Stimulated activated CD8-positive, alpha-beta memory T cell treated with anti-CD3 and anti-CD28 coated beads, Interleukin-12 subunit alpha, Interleukin-12 subunit beta, amount 100 ng/mL, for 1 hour (primary cell): Measurements from ENCODE around the gene CHEK2.
"Not testable (repeated sequence)": the region's sequence is repeated elsewhere in the genome, so short reads cannot be mapped to it uniquely, and the experiment has no call there.

Experiments used
- DNase-seq: peaks from one replicate; pipeline ENCODE4 v3.0.0-alpha.2; 2020; ENCODE audit warnings: low read depth

The CHEK2 gene

DNA sequence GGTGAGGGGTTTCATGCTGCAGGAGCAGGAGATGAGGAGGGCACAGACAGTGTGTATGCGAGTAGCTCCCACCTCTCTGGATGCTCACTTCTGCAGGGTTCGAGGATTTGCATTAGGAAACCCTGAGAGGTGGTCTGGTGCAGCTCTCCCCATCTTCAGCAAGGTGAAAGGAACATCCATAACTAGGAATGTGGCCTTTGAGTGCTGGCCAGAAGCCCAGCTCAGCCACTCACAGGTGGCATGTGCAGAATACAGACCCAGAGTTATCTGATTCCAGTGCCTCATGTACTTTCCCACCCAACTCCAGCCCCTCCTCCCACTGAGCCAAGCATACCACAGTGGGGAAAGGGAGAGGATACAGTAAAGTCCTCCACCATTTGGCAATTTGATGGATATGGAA is 51.8 kb downstream of the CHEK2 start:
- DNase-seq: not testable (repeated sequence)

DNA sequence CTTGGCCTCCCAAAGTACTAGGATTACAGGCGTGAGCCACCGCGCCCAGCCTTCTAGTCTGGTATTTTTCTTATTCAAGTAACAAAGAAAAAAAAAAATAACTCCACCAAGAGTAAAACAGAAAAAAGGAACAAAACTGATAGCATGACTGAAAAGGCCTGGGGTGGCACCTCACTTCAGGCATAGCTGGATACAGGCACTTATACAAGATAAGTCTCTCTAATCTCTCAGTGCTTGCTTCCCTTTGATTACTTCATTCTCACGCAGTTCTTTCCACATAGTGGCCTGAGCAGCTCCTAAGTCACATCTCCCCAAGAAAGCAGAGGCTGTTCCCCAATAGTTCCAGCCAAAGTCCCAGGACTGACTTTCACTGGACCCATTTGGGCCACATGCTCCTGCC is 58.7 kb downstream of the CHEK2 start:
- DNase-seq: not testable (repeated sequence)

DNA sequence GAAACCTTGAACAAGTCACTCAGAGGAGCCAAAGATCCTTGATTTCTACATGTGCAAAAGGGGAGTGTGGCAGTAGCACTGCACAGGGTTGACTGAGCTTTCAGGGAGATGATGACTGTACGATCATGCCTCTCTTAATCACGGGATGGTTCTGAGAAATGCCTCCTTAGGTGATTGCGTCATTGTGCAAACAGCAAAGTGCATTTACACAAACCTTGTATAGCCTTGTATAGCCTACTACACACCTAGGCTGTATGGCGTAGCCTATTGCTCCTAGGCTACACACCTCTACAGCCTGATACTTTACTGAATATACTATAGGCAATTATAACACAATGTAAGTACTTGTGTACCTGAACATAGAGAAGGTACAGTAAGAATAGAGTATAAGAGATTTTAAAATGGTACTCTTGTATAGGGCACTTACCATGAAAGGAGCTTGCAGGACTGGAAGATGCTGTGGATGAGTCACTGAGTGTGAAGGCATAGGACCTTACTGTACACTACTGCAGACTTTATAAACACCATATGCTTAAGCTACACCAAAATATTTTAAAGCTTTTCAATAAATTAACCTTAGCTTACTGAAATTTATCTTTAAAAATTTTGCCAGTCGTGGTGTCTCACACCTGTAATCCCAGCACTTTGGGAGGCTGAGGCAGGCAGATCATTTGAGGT is 60.7 kb downstream of the CHEK2 start:
- not testable (repeated sequence) for DNase-seq

DNA sequence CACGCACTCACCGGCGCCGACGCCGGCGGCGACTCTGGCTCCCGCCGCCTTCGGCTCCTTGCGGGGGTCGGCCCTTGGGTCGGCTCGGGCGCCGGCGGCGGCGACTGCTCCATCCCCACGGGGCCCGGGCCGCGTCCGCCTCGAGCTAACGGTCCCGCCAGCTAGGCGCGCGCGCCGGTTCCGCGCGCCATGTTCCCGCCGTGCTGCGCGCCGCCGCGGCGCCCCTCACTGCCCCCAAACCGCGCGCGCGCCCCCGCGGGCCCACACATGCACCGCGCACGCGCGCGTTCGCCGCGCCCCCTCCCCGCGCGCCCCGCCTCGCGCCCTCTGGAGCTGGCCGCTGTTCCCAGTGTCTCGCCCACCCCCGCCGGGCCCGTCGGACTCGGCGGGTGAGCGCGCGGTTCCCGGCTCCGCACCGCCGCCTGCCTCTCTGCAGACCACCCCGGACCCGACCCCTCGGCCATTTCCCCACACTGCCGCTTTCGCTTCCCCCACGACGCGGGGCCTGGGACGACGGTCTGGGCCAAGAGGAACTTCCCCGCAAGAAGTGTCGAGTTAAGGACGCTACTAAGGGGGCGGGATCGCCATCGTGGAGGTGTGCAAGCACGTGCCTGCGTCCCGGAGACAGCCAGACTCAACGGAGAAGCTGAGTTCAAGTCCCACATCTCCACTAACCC is 61.9 kb downstream of the CHEK2 start, which contains the start of gene TTC28:
Gene TTC28 (minus strand): TSS at position 230 of the 677 bp plus-strand sequence. CDS start 117 bp downstream, at position 113.
- DNase-seq: not testable (repeated sequence)

DNA sequence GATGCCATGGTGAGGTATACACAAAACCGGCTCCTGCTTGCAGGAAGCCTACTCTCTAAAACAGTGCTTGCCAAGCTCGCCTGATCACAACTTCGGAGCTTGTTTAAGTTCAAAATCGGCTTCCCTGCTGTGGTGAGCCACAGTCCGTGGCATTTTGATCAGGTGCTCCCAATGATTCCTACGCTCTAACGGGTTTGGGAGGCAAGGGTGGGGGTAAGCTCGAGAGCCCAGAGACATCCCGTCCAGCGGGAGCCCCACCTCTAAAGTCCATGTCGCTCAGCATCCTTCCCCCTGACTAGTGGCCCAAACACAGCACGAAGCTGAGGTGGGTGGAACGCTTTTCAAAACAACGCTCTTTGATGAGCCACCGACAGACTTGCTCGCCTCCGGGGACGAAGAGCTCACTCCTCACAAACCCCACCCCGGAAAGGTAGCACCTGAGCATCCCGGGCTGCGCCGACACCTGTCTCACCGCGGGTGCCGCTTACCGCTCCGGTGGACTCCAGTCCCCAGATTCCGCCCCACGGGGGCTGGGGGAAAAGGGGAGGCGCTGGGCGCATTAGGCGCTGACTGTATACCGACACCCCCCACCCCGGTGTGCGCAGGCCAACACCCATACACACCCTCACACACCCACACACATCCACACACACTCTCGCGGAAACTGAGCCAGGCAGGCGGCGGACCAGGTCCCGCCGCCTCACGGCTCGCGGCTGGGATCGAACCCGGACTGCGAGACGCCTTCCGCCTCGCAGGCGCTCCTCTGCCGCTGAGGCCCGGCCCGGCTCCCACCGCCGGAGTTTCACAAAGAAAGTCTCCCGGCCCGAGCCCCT is 62.6 kb downstream of the CHEK2 start:
- DNase-seq: not testable (repeated sequence)

DNA sequence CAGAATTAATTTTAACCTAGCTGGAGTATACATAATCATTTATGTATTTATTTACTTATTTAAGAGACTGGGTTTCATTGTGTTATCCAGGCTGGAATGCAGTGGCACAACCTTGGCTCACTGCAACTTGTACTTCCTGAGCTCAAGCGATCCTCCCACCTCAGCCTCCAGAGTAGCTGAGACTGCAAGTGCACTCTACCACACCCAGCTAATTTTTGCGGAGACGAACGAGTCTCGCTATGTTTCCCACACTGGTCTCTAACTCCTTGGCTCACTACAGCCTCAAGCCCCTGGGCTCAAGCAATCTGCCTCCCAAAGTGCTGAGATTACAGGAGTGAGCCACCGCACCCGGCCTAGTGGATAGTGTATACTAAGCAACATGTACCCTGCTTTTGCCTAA is 63.5 kb downstream of the CHEK2 start:
- not testable (repeated sequence) for DNase-seq

DNA sequence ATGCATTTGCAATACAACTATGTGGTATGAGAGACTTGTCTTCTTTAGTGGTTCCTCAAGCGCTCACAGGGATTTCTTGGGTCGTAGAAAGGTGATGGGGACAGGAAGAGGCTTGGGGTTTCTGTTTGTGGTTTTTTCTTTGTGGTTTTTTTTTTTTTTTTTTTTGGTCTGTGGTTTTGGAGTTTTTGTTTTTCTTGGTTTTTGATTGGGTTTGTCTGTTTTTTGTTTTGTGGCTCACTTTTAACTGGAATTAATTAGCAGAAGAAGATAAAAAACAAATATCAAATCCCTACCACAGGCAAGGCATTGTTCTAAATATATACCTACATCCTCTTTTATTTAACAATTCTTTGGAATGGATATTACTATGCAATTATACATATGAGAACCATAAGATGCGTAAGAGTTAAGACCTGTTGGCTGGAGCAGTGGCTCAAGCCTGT is 67.5 kb downstream of the CHEK2 start:
- no peak for DNase-seq

DNA sequence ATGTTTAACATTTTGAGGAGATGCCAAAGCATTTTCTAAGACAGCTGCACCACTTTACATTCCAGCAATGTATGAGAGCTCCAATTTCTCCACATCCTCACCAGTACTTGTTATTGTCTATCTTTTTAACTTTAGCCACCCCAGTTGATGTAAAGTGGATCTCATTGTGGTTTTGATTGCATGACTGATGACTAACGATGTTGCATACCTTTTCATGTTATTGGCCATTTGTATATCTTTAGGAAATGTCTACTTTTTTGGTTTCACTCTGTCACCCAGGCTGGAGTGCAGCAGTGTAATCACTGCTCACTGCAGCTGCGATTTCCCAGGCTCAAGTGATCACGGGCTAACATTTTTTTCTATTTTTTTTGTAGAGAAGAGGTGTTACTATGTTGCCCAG is 70.9 kb downstream of the CHEK2 start:
- DNase-seq: no peak

DNA sequence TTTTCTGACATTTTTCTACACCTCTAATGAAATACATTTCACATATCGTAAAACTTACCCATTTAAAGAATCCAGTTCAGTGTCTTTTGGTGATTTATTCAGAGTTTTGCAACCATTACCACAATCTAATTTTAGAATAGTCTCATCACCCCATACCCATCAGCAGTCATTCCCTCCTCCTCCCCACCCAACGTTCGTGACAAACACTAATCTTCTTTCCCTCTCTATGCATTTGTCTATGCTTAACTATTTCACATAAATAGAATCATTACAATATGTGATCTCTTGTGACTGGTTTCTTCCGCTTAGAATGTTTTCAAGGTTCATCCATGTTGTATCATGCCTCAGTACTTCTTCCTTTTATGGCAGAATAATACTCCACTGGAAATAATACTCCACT is 71.5 kb downstream of the CHEK2 start:
- DNase-seq: no peak

DNA sequence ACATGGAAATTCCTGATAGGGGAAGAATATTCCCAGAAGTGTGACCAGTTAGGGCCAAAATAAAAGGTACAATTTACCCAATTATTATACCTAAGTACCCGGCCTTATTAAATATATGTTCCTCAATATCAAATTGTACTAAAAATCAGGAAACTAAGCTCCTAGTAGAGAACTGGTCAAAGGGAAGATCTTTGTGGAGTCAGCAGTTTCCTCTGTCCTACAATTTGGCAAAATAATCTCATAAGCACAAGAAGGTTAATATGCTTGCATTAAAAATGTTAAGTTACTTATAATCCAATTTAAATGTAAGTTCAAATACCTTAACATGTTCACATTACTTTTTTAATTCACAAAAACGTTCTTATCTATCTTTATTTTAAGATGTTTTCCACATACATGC is 72.2 kb downstream of the CHEK2 start:
- DNase-seq: no peak

DNA sequence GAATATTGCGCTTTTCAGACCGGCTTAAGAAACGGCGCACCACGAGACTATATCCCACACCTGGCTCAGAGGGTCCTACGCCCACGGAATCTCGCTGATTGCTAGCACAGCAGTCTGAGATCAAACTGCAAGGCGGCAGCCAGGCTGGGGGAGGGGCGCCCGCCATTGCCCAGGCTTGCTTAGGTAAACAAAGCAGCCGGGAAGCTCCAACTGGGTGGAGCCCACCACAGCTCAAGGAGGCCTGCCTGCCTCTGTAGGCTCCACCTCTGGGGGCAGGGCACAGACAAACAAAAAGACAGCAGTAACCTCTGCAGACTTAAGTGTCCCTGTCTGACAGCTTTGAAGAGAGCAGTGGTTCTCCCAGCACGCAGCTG is 78.1 kb downstream of the CHEK2 start:
- not testable (repeated sequence) for DNase-seq

DNA sequence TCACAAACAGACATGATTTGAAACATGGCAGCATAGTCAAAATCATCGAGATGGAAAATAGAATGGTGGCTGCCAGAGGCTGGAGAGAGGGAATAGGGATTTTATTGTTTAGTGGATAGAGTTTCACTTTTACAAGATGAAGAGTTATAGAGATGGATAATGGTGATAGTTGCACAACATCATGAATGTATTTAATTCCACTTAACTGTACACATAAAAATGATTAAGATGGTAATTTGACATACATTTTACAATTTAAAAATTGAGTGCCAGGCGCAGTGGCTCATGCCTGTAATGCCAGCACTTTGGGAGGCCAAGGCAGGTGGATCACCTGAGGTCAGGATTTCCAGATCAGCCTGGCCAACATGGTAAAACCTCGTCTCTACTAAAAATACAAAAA is 83.2 kb downstream of the CHEK2 start:
- no peak for DNase-seq

DNA sequence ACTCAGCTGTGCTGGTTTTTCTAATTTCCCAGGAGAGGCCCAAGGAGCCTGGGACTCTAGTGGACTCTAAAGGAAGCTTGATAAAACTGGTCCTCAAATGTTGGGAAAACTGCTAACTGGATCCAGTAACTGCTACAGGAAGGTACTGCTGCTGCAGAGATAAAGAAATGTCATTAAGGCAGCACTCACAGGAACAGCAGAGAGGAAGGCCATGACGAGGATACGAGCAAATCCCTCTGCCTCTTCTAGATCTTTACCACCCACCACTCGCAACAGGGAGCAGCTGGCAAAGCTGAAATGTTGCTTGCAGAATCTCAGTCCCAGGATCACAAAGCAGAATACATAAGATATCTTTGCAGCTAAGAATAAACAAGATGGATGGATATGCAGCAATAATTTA is 85.4 kb downstream of the CHEK2 start:
- DNase-seq: no peak

DNA sequence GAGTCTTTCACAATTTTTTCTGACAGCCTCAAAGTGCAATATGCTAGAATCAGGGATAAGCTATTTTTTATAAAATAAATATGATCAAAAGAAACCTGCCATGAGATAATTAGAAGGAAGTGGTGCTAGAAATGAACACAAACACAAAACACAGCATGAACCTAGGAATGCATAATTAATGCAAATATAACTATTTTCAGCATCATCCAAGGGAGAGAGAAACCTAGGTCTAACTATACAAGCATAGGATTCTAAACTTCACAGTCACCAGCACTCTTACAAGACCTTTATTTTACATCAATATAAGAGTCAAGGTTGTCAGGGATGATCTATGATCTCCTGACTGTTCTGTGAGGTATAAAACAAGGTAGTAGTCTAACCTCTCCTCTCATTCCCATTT is 91.2 kb downstream of the CHEK2 start:
- no peak for DNase-seq

DNA sequence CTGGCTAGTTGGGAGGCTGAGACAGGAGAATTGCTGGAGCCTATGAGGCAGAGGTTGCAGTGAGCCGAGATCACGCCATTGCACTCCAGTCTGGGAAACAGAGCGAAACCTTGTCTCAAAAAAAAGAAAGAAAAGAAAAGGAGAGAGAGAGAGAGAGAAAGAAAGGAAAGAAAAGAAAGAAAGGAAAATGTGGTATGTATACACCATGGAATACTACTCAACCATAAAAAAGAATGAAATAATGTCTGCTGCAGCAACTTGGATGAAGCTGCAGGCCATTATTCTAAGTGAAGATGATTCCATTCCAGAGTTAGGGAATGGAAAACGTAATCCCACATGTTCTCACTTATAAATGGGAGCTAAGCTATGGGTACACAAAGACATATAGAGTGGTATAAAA is 92.8 kb downstream of the CHEK2 start:
- no peak for DNase-seq

DNA sequence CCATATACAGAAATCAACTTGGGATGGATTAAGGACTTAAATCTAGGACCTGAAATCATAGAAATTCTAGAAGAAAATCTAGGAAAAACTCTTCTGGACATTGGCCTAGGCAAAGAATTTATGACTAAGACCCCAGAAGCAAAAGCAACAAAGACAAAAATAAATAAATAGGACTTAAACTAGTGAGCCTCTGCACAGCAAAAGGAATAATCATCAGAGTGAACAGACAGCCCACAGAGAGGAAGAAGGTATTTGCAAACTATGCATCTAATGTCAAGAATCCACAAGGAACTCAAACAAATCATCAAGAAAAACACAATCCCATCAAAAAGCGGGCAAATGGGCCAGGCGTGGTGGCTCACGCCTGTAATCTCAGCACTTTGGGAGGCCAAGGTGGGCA is 94.4 kb downstream of the CHEK2 start:
- DNase-seq: no peak

DNA sequence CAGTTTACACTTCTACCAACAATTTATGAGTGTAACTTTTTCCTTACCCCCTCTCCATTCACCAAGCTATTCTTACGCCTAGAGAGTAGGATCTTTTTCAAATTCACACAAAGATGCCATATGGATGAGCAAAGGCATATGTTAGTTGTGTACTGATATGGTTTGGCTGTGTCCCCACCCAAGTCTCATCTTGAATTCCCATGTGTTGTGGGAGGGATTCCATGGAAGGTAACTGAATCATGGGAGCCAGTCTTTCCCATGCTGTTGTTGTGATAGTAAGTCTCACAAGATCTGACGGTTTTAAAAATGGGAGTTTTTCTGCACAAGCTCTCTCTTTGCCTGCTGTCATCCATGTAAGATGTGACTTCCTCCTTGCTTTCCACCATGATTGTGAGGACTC is 102.3 kb downstream of the CHEK2 start:
- no peak for DNase-seq
